22Rv1 (cell line): ENCODE results near the gene PCYOX1L.

Experiments
- CTCF ChIP-seq: fragments of 450-650 bp; IDR thresholded peaks from 2 replicates; pipeline ENCODE4 v1.5.1; 2017; ENCODE audit warnings: mild to moderate bottlenecking
- ZFX ChIP-seq: fragments of 450-650 bp; IDR thresholded peaks from 2 replicates; pipeline ENCODE4 v1.6.1; 2017; ENCODE audit warnings: antibody characterized with exemption, borderline replicate concordance

DNA sequence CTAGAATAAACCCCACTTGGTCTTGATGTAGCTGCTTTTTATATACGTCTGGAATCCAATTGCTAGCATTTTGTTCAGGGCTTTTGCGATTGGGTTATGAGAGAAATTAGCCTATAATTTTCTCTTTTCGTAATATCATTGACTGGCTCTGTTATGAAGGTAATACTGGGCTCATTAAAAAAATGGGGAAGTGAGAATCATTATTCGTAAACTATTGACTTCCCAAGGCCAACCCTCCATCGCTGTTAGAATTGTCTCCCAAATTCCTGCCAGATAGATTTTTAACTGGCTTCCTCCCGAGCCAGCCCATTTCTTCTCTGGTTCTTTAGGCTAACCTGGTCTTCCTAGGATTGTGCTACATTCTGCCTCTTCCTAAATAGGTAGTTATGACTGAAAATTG is 48.5 kb upstream of the PCYOX1L start:
- TF ChIP-seq CTCF, result no peak
- no peak for TF ChIP-seq ZFX
